GM18517 (cell line): Measurements from ENCODE around the gene GTF3C2.
A peak's percentile ranks its signal among the peaks of the same experiment; 100 is the strongest.

ENCODE experiments used
- ATAC-seq: cut with Tn5 transposase; IDR thresholded peaks from one replicate; pipeline ENCODE4 v1.9.1; 2021; ENCODE audit warnings: mild to moderate bottlenecking, moderate library complexity; ENCODE audit not compliant: unreplicated experiment

GTF3C2 gene, protein sequence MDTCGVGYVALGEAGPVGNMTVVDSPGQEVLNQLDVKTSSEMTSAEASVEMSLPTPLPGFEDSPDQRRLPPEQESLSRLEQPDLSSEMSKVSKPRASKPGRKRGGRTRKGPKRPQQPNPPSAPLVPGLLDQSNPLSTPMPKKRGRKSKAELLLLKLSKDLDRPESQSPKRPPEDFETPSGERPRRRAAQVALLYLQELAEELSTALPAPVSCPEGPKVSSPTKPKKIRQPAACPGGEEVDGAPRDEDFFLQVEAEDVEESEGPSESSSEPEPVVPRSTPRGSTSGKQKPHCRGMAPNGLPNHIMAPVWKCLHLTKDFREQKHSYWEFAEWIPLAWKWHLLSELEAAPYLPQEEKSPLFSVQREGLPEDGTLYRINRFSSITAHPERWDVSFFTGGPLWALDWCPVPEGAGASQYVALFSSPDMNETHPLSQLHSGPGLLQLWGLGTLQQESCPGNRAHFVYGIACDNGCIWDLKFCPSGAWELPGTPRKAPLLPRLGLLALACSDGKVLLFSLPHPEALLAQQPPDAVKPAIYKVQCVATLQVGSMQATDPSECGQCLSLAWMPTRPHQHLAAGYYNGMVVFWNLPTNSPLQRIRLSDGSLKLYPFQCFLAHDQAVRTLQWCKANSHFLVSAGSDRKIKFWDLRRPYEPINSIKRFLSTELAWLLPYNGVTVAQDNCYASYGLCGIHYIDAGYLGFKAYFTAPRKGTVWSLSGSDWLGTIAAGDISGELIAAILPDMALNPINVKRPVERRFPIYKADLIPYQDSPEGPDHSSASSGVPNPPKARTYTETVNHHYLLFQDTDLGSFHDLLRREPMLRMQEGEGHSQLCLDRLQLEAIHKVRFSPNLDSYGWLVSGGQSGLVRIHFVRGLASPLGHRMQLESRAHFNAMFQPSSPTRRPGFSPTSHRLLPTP

GRCh38 chr2:27356382-27357181 lies at the start of gene GTF3C2:
Gene GTF3C2 (minus strand): TSS chr2:27356764. CDS start chr2:27343554, 13,210 bp downstream.
- ATAC-seq = peak; percentile 83

DNA sequence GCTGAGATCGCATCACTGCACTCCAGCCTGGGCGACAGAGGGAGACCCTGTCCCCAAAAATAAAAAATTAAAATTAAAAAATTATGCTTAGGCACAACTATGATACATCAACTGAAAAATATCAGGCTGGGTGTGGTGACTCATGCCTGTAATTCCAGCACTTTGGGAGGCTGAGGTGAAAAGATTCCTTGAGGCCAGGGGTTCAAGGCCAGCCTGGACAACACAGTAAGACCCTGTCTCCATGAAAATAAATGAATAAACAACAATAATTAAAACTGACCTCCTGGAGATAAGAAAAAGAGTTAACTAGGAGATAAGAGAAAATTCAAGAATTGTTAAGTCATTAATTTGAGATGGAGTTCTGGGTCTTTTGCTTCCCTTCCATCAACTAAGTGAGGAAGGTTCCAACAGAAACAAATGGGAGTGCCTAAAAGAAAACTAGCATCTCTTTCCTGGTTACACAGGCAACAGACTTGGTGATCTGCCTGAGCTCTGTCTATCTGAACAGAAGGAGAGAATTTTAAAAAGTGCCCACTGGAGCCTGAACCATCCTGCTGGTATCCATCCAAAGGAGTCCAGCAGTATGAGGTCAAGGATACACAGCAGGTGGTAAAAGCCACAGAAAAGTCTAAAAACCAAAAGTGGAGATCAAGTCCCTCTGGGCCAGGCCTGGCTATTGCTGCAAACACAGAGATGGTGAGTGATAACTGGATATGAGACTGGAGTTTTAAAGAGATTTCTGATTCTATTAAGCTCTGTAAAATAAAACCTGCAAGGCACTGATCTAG lies 44.0 kb upstream of the GTF3C2 start:
- ATAC-seq = no peak

- ATAC-seq = no peak
Measured at GRCh38 chr2:27398962-27399361, 42.4 kb upstream of the GTF3C2 start.

- ATAC-seq = no peak
Measured at GRCh38 chr2:27393225-27393624, 36.7 kb upstream of the GTF3C2 start.

DNA sequence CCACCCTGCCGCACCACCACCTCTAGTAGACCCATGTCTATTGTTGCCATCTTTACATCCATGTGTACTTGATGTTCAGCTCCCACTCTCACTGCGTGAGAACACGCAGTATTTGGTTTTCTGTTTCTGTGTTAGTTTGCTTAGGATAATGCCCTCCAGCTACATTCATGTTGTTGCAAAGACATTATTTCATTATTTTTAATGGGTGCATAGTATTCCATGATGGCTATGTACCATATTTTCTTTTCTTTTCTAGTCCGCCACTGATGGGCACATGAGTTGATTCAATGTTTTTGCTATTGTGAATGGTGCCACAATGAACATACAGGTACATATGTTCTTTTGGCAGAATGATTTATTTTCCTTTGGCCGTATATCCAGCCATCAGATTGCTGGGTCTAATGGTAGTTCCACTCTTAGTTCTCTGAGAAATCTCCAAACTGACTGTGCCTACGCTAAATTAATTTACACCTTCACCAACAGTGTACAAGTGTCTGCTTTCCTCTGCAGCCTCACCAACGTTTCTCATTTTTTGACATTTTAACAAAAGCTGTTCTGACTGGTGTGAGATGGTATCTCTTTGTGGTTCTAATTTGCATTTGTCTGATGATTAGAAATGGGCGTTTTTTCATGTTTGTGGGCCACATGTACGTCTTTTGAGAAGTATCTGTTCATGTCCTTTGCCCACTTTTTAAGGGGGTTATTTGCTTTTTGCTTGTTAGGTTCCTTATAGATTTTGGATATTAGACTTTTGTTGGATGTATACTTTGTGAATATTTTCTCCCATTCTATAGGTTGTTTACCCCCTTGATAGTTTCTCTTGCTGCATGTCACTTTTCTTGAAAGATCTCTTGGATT lies 34.5 kb upstream of the GTF3C2 start:
- no peak for ATAC-seq

DNA sequence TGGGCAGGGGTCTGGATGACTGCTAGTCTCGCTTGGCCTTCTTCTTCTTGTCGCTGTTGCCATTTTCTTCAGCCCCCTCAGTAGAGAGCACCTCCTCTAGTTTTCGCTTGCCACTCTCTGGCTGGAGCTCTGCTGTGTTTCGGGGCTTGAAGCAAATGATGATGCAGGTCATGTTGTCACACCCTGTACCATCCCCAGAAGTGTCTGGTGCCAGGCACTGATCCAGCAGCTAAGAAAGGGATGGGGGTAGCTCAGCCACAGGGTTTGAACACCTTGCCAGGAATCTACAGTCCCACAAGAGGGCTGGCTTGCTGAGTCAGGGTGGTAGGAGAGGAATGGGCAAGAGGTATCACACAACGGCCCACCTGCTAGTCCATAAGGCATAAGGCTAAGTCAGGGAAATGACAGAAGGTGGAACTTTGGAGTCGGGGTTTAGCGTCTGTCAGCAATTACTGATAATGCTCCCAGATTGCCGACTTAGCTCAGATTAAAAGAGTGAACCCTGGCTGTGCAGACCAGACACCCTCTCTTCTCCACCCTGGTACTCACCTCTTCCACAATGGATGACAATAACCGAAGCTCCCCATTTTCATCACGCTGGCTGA lies 25.1 kb upstream of the GTF3C2 start:
- ATAC-seq = no peak

GRCh38 chr2:27380626-27381545 lies 24.3 kb upstream of the GTF3C2 start, which contains the start of gene ZNF513:
Gene ZNF513 (minus strand): TSS chr2:27380734. CDS start chr2:27380526, 208 bp downstream.
- ATAC-seq = peak; percentile 65

GRCh38 chr2:27379836-27380625 lies 23.5 kb upstream of the GTF3C2 start:
- no peak for ATAC-seq

GRCh38 chr2:27379383-27379835 lies 22.8 kb upstream of the GTF3C2 start:
- no peak for ATAC-seq

DNA sequence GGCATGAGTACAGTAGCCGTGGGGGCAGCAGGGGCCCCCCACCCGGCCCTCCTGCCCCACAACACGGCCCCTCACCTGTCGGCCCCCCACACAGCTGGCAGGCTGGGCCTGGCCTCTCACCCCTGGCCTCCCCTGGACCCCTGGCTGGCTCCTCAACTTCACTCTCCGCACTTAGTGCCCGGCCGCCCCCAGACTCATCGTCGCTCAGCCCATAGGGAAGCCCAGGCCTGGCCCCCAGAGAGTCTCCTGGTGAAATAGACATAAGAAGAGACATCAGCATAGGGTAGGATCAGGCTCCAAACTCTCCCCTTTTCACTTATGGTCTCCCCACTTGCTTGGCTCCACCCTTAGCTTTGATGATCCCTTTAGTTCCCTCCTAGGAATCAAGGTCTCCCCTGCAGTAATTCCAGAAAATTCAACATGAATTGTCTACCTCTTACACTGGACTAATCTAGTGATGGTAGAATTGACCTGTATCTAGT lies 22.3 kb upstream of the GTF3C2 start:
- ATAC-seq = no peak

DNA sequence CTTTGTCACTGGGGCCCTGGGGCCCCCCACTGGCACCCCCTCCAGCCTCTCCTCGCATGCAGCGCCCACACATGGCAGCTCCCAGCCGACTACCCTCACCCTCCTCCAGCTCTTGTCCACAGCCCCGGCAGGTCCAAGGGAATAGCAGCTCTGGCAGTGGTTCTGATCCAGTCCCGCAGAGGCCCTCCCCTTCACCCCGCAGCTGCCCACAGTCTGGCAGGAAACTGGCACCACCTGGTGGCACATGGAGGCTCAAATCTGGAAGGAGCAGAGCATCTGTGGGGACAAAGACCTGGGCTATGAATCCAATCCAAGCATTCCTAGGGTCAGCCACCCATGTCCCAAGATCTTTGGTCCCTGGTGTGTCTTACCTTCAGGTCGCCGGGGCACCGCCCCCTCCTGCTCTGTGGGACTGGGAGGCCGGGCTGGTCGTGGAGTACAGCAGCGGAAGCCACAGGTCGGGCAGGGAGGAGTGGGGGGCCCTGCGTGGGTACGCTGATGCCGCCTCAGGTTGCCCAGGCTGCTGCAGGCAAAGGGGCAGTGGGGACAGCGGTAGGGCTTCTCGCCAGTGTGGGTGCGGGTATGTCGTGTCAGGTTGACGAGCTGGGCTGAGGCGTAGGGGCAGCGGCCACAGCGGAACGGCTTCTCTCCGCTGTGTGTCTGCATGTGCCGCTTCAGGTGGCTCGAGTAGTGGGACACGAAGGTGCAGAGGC lies 21.7 kb upstream of the GTF3C2 start:
- no peak for ATAC-seq

DNA sequence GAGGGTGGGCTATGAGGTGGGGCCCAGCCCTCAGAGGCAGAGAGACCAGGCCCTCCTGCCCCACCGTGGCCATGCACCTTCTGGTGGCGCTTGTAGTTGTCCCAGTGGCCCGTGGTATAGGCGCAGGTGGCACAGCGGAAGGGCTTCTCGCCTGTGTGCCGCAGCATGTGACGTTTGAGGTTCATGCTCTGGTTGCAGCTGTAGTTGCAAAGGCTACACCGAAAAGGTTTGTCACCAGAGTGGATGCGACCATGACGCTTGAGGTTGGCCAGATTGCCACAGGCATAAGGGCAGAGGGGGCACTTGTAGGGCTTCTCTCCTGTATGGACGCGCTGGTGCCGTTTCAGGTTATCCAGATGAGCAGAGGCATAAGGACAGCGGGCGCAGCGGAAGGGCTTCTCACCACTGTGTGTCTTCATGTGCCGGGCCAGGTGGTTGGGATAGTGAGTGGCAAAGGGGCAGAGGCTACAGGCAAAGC lies 21.1 kb upstream of the GTF3C2 start:
- ATAC-seq = no peak

GRCh38 chr2:27376866-27377617 lies 20.5 kb upstream of the GTF3C2 start:
- ATAC-seq = no peak

GRCh38 chr2:27376151-27376865 lies 19.7 kb upstream of the GTF3C2 start:
- no peak for ATAC-seq
